T follicular helper cell (primary cell): ENCODE data around the gene FCER1G.

Experiments
- DNase-seq: peaks from one replicate; pipeline ENCODE4 v3.0.0-alpha.2; 2020; ENCODE audit warnings: low read depth

FCER1G gene

DNA sequence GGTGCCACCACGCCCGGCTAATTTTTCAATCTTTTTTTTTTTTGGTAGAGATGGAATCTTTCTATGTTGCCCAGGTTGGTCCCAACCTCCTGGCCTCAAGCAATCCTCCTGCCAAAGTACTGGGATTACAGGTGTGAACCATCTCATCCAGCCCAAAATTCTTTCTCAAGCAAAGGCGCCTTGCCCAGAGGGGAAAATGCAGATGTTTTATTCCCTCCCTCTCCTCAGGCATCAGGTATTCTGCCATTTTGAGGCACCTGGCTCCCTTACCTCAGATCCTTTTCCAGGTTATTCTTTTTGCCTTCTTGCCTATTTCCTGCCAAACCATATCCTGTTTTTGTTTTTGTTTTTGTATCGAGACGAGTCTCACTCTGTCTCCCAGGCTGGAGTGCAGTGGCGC, 26.7 kb upstream of the FCER1G start:
- DNase-seq, result no peak

DNA sequence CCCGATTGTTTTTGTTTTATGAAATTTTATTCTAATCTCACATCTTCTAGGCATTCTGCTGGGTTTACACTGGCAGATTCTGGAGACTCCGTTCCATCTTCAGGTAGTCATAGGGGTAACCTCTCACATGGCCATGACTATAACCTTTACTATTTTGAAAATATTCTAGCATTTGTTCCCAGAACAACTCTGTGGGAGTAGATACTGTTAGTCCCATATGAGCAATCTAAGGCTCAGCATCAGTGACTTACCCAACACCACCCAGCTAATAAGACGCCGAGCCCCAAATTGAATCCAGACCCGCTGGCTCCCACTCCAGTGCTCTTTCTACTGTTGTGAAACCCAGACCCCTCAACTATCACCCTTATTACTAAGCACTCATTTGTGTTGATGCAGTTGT, 26.1 kb upstream of the FCER1G start:
- DNase-seq, result no peak

DNA sequence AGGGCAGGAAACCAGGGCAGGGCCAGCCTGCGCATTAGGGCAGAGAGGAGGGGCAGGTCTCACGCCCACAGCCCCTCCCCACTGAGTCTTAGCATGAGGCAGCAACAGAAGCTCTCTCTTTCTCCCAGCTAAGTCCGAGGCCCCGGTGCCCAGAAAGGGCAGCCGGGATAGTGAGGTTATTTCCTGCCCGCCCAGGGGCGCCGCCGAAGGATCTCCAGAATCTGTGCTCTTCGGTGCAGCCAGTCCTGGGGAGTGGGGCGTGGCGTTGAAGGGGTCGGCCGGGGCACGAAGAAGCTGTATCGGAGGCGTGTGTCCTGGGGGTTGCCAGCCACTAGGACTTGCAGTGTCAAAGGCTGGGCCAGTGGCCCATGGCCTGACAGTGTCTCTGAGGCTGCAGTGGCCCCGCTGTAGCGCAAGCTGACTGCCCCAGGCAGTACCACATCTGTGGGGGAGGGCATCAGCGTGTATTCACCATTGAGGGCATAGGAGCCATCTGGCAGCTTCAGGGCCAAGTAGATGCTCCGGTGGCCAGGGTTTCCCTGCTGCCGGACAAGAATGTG, 24.1 kb upstream of the FCER1G start:
- no peak for DNase-seq

DNA sequence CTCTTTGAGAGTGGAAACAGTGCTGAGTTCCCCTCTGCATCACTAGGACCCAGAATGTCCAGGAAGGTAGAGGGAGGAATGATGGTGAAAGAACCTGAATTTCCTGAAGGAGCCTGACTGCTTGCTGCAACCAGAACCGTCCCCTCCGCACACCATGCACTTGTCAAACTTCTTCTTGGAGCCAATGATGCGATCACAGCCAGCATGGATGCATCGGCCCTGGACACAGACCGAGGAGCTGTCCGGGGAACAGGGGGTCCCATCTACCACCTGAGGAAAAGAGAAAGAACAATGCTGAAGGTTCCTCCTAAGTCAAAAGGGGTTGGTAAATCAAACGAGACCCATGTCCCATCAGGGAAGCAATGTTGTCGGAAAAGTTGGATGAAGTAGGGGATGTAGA, 23.1 kb upstream of the FCER1G start:
- DNase-seq, result no peak

DNA sequence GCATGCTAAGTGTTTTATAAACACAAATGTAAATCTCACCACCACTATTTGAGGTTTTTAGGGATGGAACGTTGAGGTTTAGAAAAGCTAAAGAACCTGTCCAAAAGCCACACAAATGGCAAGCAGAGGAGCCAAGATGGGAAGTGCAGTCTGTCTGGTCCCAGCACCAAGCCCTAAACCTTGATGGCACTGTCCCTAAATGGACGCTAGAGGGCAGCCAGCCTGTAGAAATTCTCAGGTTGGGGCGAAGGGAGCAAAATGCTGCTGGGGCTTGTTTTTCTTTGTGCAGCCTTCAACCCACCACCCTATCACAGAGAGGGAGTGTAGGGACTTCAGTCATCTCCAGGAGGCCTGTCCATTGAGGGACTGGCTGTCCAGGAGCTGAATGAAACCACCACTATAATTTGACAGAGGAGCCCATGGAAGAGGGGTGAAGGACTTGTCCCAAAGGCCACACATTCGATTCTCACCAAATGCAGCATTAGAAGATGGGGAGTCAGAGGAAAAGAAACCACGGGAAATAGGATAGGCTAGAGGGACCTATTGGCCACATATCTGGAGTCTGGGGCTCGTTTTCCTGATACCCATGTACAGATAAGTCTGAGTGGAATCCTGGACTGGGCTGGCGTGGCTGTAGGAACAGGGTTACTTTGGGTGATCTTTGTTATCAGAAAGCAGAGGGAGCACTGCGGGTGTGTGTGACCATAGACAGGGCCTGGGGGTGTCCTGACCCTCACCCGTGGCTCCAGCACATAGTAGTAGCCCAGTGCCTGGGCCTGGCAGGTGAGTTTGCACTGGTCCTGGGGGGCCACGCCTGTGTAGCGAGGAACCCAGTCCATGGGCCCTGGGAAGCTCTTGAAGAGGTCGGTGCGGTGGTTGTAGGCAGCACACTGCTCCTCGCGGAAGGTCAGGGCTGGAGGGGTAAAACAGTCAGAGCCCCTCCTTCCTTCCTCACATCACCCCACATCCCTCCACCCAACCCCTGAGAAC, 22.3 kb upstream of the FCER1G start:
- DNase-seq, result peak; percentile 49

DNA sequence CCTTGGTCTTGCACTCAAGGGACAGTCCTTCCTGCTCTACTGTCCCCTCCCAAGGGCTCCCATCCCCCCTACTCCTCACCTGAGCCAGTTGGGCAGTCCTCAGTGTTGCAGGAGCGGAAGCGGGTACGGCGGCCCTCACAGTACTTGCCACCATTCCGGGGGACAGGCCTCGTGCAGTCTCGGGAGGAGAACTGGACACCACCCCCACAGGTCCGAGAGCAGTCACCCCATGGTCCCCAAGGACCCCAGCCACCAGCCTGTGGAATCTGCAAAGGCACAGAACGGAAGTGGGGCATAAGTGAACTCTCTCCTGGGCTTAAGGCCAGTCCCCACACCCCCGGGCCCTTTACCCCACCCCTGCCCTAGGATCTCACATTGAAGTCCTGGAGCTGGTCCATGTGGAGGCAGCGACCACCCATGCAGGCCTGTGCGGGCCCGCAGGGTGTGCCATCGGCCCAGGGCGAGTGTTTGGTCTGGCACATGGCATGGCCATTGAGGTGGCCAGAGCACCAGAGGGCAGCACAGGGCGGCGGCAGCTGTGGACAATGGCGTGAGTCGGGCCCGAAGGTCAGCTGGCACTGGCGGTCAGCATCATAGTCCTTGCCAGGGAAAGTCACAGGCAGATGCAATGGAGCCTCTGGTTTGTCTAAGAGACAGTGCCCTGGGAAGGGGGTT, 21.4 kb upstream of the FCER1G start:
- no peak for DNase-seq

DNA sequence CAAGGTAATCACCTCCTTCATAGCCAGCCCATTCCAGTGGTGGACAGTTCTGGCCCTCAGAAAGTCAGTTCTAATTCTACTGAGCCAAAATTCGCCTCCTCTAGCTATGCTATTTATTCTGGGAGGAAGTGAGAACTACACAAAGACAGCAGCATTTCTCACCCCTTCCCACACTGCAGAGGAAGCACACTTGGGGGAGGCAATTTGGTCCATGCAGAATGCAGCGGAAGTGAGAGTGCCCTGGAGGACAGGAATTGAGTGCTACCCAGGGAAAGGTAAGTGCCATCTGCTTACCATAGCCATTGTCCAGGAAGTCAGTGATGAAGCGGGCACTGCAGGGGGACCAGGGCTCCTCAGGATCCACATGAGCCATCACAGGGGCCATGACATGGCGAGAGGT, 19.9 kb upstream of the FCER1G start:
- DNase-seq, result no peak

DNA sequence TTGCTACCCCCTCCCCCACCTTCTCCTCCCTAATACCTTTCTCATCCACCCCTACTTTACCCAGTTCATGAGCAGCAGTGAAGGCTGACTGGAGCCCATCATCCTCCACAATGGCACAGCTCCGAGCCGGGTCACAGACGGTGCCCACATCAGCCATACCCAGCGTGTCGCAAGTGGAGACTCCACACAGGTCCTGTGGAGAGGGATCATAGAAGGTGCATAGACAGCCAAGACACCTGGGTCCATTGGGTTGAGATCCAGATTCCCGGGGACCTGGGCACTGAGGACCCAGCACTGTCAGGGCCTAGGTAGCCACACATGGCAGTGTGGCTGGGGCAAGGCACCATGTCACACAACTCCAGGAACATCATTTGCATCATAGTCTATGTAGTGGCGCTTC, 19.0 kb upstream of the FCER1G start:
- no peak for DNase-seq

DNA sequence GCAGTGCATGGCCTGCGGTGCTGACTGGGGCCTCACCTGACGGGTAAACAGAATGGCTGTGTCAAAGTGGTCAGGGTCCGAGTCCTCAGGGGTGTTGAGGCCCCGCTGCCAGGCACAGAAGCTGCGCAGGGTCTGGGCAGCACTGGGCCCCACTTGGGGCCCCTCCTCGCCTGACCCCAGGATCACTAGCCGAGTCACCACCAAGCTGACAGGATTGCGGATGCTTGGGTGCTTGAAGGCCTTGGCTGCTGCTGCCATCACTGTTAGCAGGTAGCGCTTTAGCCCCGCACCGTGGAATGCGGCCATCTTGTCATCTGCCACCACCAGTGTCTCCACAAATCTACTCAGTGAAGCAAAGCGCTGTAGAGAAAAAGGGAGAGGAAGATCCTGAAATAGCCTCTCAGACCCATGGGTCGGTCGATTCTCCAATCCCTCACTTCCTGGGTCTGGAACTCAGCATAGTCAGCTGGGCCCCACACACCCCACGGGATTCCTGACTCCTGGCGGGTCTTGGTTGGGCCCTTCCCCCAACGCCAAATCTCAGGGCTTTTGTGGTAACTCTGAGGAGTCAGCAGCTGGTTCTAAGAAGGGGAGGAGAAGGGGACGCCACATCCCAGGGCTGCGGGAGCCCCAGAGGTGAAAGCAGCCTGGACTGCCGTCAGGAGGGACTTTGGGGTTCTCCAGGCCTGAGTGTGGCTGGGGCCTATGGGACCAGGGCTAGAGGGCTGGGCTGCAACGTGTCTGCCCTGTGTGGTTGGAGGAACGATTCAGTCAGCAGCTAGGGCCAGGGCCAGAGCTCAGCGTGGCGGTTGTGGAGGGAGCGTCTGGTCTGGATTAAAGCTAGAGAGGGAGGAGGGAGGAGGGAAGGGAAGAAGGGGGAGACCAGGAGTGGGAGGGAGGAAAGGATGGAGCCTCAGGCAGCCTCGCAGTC, 18.3 kb upstream of the FCER1G start:
- DNase-seq, result no peak

DNA sequence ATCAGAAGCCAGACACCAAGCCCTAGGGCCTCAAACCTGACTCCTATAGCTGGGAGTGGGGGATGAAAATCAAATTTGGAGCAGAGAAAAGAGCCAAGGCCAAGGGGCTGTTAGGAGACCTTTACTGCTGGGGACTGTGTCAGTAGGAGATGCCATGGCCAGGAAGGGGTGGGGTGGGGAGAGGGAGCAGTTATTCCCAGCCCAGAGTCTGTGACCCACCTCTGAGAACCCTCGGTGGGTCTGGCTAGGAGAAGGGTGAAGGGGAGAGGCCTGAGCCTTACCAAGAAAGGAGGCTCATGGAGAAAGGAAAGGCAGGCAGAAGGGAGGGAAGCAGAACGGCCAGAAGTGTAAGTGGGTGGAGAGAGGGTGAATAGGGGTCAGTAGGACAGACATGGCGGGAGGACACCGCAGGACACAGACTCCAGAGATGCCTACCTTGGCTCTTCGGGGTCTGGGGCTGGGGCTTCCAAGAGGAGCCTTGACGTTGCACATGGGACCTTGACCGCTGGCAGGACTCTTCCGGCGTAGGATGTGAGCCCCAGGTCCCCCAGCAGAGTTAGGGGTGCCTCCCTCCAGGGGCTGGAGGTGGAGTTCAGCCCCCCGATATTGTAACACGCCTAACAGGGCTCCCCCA, 17.4 kb upstream of the FCER1G start:
- DNase-seq, result no peak

DNA sequence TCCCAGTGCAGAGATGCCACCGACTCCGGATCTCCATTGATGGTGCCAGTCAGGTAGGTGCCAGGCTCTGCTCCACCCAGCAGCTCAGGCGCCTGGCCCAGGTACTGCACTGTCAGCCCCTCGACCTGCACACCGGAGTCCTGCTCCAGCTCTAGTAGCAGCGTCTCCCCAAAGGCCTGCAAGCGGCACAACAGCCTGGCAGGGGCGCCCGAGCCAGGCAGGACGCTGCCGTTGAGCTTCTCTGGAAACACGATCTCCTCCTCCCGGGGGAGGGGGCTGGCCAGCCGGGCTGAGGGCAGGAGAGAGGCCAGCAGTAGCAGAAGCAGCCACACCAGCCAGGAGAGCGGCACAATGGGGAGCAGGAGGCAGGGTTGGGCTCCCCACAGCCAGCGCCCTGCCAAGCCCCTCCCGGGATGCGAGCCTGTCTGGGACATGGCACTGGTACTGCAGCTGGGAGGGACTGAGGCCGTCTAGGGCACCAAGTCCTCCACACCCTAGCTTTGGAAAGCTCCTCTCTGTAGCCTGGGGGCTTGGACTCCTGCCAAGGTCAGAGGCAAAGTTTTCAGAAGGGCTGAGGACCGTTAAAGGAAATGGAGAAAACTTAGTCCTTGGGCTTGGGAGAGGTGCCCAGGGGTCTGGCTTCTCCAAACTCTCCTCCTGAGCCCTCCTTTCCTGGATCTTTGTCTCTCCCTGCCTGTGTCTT, 16.8 kb upstream of the FCER1G start:
- no peak for DNase-seq

DNA sequence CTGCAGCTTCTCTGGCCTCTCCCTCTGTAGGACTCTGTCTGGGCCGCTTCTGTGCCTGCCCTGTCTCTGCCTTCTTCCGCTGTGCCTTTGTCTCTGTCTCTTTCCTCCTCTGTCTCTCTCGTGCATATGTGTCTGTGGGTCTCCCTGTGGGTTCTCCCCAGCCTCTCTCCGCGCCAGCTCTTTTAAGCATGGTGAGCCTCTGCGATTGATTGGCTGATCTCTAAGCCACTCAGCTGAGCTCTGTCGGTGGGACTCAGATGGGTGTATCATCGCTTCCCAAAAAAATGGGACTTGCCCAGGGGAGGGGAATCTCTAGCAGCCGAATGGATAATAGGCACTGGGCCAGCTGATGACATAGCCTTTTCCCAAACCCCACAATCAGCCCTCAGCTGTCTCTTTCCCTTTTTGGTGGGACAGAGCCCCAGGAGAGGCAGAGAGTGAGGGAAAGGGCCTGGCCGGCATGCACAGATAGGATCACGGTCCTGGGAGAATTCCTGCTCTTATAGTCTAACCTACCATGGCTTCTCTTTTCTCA, 16.1 kb upstream of the FCER1G start, which contains the start of gene ADAMTS4:
TSS of gene ADAMTS4 (minus strand) at position 158 of the 535 bp plus-strand sequence. CDS start 427 bp downstream, outside the sequence.
- DNase-seq, result no peak

DNA sequence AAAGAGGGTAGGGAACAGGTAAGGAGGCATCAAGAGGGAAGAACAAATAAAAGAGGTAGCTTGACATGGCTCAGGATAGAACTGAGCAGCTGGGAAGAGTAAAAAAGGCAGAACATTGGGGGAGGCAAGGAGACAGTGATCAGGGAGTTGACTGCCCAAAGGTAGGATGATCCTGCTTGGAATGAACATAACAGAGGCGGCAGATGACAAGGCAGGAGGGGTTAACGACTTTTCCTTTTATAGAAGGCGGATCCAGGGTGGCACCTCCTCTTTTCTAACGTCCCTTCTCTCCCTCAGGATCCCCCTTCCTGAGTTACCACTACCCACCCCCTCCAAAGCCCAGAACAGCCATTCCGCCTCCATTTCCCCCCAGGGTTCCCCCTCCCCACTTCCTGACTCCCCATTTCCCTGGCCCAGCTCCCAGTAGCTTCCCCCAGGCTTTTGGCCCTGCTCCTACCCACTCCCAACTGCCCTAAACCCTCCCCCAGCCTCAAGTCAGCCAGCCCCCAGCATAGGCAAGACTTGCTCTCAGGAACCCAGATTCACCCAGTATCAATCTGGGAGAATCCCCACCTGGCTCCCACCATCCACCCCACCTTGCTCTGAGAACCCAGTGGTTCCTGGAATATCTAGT, 15.5 kb upstream of the FCER1G start:
- no peak for DNase-seq

DNA sequence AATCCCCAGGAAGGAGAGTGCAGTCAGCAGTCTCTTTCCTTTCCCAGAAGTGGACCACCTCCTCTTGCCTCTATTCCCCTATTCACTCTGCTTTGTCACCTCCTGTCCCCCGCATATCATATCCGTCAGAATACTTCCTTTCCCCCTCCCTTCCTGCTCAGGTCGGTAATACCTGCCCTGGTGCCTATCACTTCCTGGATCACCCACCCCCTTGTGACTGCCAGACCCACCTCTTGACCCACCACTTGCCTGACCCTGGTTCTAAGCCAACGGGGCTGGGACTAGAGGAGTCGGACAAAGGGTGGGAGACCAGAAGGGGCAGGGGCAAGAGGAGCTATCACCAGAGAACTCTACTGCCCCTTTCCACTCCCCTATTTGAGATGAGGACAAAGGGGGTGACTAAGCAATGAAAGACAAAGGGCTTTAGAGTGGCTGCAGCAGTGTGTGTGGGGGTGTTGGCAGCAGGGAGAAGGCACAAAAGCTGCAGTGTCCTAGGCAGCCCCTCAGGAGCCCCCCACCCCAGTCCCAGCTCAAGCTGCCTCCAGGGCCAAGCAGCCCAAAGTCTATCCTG, 14.6 kb upstream of the FCER1G start:
- no peak for DNase-seq

DNA sequence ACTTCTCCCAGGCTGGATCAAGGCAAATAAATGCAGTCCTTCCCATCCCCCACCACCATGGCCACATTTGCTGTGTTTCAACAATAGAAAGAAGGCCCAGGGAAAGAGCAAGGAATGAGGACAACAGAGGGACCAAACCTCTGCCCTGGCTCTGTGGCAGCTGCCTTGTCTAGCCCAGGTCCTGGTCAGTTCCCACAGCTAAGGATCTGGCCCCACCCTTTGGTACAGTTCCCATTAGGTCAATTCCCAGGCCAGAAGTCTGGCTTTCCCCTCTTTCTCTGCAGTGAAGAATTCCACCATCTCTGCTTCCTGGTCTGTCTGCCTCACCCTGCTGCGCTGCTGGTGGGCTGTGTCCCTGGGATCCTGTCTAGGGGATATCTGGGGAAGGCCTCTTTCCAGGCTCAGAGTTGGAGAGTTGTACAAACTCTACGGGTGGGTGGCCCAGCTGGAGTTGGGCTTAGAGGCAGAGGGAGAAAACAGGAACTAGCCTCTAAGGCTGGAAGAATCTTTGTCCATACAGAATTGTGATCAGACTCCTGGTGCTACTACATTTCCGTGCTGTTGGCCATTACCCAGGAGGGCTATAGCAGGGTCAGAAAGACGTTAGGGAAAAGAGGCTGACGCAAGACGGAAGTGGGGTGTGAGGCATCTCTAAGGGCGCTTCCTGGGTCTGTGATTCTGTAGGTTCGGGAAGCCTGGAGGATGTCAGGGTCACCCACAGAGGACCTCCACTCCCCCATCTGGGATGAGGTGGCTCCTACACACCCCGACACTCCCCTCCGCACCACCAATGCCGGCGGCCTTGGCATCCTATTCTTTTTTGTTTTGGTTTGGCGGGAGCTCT, 13.9 kb upstream of the FCER1G start:
- DNase-seq, result no peak

DNA sequence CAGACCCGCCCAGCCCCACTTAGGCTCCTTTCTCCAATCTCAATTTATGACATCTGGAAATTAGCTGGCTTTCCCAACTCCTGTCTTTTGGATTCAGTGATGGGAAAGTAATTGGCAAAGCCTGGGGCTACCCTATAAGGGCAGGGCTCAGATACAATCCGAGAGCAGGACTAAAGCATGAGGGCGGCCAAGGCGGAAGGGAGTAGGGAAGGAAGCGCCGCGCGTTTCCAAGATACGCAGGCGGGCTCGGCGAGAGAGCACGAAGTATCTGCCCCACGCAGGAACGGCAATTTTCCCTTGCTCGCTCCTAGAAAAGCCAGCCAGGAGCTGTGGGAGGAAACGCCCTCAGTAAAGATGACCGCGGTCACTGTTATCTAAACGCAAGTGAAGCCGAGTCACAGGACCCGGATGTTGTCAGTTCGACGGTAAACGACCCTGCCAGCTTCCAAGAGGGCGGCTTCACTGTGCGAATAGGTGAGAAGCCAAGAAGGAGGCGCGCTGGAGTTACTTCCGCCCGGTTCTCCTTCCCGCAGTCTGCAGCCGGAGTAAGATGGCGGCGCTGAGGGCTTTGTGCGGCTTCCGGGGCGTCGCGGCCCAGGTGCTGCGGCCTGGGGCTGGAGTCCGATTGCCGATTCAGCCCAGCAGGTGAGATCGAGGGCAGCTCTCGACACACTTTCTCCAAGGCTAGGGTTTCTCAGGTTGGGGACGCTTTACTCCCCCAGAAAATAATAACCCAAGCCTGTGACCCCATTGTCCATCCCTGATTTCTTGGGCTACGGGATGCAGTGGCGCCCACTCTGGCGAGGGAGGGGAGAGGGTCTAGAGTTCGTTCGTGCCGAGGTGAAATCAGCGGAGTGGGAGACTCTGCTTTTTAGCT, 13.0 kb upstream of the FCER1G start, which contains the start of gene NDUFS2:
TSS of gene NDUFS2 (plus strand) at position 532 of the 877 bp plus-strand sequence. CDS start at position 551, 19 bp downstream.
- peak; percentile 95 for DNase-seq

DNA sequence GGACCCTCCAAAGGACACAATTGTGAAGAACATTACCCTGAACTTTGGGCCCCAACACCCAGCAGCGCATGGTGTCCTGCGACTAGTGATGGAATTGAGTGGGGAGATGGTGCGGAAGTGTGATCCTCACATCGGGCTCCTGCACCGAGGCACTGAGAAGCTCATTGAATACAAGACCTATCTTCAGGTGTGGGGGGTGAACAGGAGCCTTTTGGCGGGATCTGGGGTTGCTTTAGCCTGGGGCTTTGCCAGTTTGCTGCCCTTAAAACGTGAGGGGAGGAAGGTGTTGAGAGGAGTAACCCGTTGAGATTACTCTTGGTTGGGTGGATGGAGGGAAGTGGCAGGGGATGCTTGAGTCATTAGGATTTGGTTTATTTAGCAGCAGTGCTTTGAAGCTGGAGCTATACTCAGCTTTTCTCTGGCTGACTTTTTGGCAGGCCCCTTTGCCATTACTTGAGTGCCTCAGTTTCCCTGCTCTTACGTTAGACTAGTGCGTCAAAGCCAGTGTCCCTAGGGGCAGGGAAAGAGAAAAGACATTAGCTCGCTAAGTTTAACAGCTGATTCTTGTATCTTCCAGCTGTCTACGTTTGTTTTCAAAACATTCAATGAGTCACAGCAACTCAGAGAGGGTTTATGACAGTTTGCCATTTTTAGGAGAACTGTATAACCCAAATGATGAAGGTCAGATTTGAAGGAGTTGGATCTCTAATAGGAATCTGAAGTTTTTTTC, 8.5 kb upstream of the FCER1G start:
- no peak for DNase-seq
